ENCODE results near the gene TOP1. TPM values are rescaled to one million over a fixed set of nuclear protein-coding genes. Genes with fewer than 3 reads are reported as not detected.

The TOP1 gene
- total RNA-seq, 4 donors from 2014 or later = 20.2 to 28.5 (median 23.0) TPM

DNA sequence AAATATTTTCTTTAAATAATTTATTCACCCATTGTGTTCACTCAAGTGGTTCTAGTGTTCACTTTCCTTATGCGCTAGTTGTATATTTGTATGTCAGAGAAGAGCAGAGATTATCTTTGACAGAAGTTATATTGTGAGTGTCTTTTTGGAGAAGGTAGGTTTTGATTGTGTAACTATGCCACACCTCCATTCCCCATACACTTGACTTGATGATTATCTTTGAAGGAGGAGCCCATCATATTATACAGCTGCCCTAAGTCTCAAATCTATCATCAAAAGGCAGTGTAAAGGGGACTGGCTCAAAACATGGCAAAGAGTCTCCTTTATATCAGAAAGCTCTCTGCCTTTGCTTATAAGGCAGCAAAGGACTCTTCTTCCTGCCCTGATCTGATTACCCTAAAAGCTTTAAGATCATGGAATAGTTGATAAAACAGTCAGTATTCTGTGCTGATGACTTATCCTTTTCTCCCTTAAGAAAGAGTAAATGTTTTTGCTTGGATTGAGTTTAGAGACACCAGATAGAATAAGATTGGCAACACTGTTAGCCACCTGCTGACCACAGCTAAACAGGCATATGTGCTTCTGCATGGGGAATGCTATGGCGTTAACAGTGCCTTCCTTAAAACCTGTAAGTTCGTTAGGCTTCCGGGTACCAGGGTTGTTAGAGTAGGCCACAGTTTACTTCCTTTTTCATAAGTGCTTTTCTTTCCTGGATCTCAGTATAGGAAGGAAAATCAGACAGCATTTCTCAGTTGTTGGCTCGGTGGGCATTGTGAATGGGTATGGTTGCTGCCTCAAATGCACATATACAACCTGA, 22.6 kb downstream of the TOP1 start:
- Histone ChIP-seq H3K27ac (replicated peaks in 1 of 4) (peak overlapping the region; percentile 53 to 73 (median 70)), H3K9me3 (no peaks in the 10 kb centered on the region), H3K4me3 (no peak overlapping the region), H3K4me1 (peaks cover 94 to 100% (median 99%) of the 10 kb centered on the region in 4 donors), H3K27me3 (no peaks in the 10 kb centered on the region), H3K36me3 (no peaks in the 10 kb centered on the region)
- no peak for DNase-seq (ENCODE audit: extremely low spot score)
- 85% methylated on average over 5 of the region's 5 CpGs for WGBS
- TF ChIP-seq POLR2A (IDR thresholded peaks at IDR 0.05; ENCODE audit: low read depth) (no peak), EP300 (IDR thresholded peaks at IDR 0.05) (no peak), POLR2AphosphoS5 (IDR thresholded peaks at IDR 0.05) (no peak)
- TF ChIP-seq, protein P1, sequence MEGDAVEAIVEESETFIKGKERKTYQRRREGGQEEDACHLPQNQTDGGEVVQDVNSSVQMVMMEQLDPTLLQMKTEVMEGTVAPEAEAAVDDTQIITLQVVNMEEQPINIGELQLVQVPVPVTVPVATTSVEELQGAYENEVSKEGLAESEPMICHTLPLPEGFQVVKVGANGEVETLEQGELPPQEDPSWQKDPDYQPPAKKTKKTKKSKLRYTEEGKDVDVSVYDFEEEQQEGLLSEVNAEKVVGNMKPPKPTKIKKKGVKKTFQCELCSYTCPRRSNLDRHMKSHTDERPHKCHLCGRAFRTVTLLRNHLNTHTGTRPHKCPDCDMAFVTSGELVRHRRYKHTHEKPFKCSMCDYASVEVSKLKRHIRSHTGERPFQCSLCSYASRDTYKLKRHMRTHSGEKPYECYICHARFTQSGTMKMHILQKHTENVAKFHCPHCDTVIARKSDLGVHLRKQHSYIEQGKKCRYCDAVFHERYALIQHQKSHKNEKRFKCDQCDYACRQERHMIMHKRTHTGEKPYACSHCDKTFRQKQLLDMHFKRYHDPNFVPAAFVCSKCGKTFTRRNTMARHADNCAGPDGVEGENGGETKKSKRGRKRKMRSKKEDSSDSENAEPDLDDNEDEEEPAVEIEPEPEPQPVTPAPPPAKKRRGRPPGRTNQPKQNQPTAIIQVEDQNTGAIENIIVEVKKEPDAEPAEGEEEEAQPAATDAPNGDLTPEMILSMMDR (IDR thresholded peaks at IDR 0.05) = no peak
- intact Hi-C loops (cut with DNase I) = no loop called here

GRCh38 chr20:41052742-41053419, 24.3 kb downstream of the TOP1 start:
- Histone ChIP-seq H3K27me3 (no peaks in the 10 kb centered on the region), H3K4me1 (peaks cover 89 to 100% (median 99%) of the 10 kb centered on the region in 4 donors), H3K27ac (replicated peaks in 1 of 4) (peak overlapping the region in 3 of 4 donors; percentile 24 to 73 (median 30)), H3K4me3 (no peak overlapping the region), H3K36me3 (no peaks in the 10 kb centered on the region), H3K9me3 (no peaks in the 10 kb centered on the region)
- 49% methylated on average over 6 of the region's 6 CpGs for WGBS
- DNase-seq (ENCODE audit: extremely low spot score) = no peak
- TF ChIP-seq, protein P1 (IDR thresholded peaks at IDR 0.05) = no peak
- peak; percentile 35 to 41 for TF ChIP-seq POLR2AphosphoS5 (IDR thresholded peaks at IDR 0.05)
- intact Hi-C loops (cut with DNase I) = no loop called here

DNA sequence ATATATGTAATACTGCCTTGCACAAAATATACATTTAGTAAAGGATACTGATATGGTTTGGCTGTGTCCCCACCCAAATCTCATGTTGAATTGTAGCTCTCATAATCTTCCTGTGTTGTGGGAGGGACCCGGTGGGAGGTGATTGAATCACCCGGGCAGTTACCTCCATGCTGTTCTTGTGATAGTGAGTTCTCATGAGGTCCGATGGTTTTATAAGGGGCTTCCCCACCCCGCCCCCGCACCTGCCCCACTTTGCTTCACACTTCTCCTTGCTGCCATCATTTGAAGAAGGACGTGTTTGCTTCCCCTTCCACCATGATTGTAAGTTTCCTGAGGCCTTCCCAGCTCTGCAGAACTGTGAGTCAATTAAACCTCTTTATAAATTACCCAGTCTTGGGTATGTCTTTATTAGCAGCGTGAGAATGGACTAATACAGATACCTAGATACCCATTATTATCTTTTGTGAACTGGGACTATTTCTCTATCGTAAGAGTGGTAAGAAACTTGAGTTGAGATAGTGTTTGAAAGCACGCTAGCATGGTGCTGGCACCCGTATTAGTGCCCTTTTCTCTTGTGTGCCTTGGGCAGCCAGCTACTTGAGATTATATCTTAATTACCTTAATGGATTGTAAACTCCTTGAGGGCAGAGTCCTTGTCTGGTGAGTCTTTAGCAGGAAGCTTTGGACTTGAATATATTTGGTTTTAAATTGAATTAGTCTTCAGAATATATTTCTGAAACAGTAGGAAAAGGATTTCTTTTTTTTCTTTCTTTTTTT, 25.6 kb downstream of the TOP1 start:
- Histone ChIP-seq H3K9me3 (no peaks in the 10 kb centered on the region), H3K27me3 (no peaks in the 10 kb centered on the region), H3K27ac (replicated peaks in 1 of 4) (peak overlapping the region in 1 of 4 donors; percentile 52), H3K4me1 (peaks cover 91 to 96% (median 95%) of the 10 kb centered on the region in 4 donors), H3K36me3 (no peaks in the 10 kb centered on the region), H3K4me3 (no peak overlapping the region)
- 95% methylated on average over 10 of the region's 10 CpGs for whole genome bisulfite sequencing
- no peak for DNase-seq (ENCODE audit: extremely low spot score)
- intact Hi-C loops (cut with DNase I) = no loop called here
- TF ChIP-seq POLR2AphosphoS5 (IDR thresholded peaks at IDR 0.05) (no peak), POLR2A (IDR thresholded peaks at IDR 0.05; ENCODE audit: low read depth) (no peak), EP300 (IDR thresholded peaks at IDR 0.05) (no peak)
- TF ChIP-seq, protein P1 (IDR thresholded peaks at IDR 0.05) = no peak

- Histone ChIP-seq H3K4me1 (peaks cover 85 to 90% (median 89%) of the 10 kb centered on the region in 4 donors), H3K27ac (replicated peaks in 1 of 4) (peak overlapping the region in 2 of 4 donors; percentile 3 to 52), H3K9me3 (no peaks in the 10 kb centered on the region), H3K36me3 (no peaks in the 10 kb centered on the region), H3K27me3 (no peaks in the 10 kb centered on the region), H3K4me3 (no peak overlapping the region)
- TF ChIP-seq, protein P1 (IDR thresholded peaks at IDR 0.05) = no peak
- TF ChIP-seq POLR2AphosphoS5 (IDR thresholded peaks at IDR 0.05) (no peak), EP300 (IDR thresholded peaks at IDR 0.05) (no peak), POLR2A (IDR thresholded peaks at IDR 0.05; ENCODE audit: low read depth) (no peak)
- 33% methylated on average over 2 of the region's 2 CpGs for WGBS
- DNase-seq (ENCODE audit: extremely low spot score) = no peak
- intact Hi-C loops (cut with DNase I) = no loop called here
Observed at GRCh38 chr20:41054847-41055230, 26.2 kb downstream of the TOP1 start.
